HG02884 (cell line): ENCODE results near the gene REEP3.
A peak's percentile ranks its signal among the peaks of the same experiment; 100 is the strongest.
"Not testable (repeated sequence)": the region's sequence is repeated elsewhere in the genome, so short reads cannot be mapped to it uniquely, and the experiment has no call there.

Source experiments
- ATAC-seq: cut with Tn5 transposase; IDR thresholded peaks from one replicate; pipeline ENCODE4 v1.9.1; 2021; ENCODE audit warnings: mild to moderate bottlenecking, moderate library complexity; ENCODE audit not compliant: unreplicated experiment

The REEP3 gene

GRCh38 chr10:63661347-63661746 is 140.1 kb downstream of the REEP3 start:
- ATAC-seq: no peak

- ATAC-seq: no peak
These were observed 143.2 kb downstream of the REEP3 start for GRCh38 chr10:63664341-63664885.

GRCh38 chr10:63665006-63665580 is 143.9 kb downstream of the REEP3 start:
- not testable (repeated sequence) for ATAC-seq

- ATAC-seq: no peak
These were observed 144.5 kb downstream of the REEP3 start for GRCh38 chr10:63665670-63666134.

- peak; percentile 80 for ATAC-seq
These were observed 145.7 kb downstream of the REEP3 start for GRCh38 chr10:63666836-63667383.

DNA sequence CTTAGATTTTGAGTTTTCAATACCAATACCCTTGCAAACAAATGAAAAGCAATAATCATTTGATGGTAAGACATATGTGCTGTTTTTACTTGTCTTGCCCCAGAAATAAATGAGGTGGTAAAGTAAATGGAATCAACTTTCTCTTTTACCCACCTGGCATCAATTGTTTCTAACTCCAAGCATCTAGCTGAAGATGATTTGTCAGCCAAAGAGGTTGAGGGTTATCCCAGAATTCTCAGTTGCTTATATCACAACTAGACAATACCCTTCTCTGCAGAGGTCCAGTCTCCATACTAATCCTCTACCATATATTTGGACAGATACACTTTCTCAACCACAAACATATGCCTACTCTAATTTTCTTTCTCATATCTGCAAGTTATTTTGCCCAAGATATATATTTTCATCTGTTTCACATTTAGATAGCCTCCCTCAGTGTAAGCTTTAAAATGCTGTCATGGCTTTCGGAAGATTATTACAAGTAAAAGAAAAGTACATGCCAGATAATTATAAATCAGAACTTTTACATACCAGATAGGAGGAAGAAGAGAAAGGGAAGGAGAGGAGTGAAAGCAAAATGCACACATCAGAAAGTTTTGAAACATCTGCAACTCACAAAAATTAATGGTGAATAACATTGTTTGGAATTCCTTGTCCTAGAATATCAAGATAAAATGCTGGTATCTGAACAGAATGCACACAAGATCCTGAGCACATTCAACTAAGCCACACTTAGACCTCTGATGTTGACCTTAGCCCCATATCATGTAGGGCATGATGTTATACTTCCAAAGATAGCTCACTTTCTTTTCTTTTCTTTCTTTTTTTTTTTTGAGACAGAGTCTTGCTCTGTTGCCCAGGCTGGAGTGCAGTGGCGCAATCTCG is 146.6 kb downstream of the REEP3 start:
- no peak for ATAC-seq

DNA sequence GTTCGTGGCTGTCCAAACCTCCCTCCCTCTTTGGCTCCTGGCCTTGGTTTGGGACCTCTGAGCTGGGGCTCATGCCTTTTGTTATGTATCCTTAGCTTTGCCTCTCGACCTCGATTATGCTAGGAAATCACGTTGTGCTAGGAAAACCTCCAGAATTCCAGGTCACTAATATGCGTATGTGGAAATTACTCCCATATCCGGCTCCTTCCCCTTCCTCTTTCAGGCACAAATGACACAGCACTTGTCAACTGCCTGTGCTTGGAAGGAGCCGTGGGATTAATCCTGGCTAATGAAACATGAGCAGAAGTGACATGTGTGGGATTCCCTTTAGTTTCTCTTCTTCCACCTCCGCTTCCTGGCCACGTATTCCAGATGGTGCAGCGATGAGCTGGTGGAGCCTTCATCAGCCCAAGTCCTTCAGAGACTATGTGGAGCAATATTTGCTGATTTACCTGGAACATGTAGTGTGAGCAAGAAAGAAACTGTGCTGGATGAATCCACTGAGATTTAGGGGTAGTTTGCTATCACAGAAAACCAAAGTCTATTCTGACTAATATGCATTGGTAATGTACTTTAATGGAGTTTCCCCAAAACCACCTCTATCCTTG is 149.2 kb downstream of the REEP3 start:
- peak; percentile 66 for ATAC-seq

- ATAC-seq: no peak
These were observed 150.2 kb downstream of the REEP3 start for GRCh38 chr10:63671317-63671937.

- no peak for ATAC-seq
These were observed 151.3 kb downstream of the REEP3 start for GRCh38 chr10:63672491-63672890.

GRCh38 chr10:63673246-63673645 is 152.0 kb downstream of the REEP3 start:
- ATAC-seq: no peak

GRCh38 chr10:63673846-63674245 is 152.6 kb downstream of the REEP3 start:
- ATAC-seq: no peak
